Testis (tissue), 5 donors: ENCODE measurements around the gene CHMP2A. TPM values are rescaled to one million over a fixed set of nuclear protein-coding genes. Genes with fewer than 3 reads are reported as not detected.

Experiments
- DNase-seq: peaks from one replicate; pipeline ENCODE4 v3.0.0-alpha.2; 2019
- H3K27ac ChIP-seq, 2 donors: fragments of 200-600 bp; sonication (generic); one replicate each; pipeline ENCODE4 v1.5.1; 2019
- H3K27me3 ChIP-seq: fragments of 200-600 bp; sonication (generic); one replicate; pipeline ENCODE4 v1.5.1; 2019
- H3K36me3 ChIP-seq: fragments of 200-600 bp; sonication (generic); one replicate; pipeline ENCODE4 v1.5.1; 2017; ENCODE audit warnings: low read depth; ENCODE audit errors: missing control alignments
- H3K4me1 ChIP-seq: fragments of 200-600 bp; sonication (generic); one replicate; pipeline ENCODE4 v1.5.1; 2019
- H3K4me3 ChIP-seq, 2 donors: fragments of 200-600 bp; sonication (generic); one replicate each; pipeline ENCODE4 v1.5.1; 2017 to 2019
- H3K9me3 ChIP-seq: fragments of 200-600 bp; sonication (generic); one replicate; pipeline ENCODE4 v1.5.1; 2017
- CTCF ChIP-seq, 3 experiments: fragments of 450-650 bp in 2 of 3; fragments of 200-600 bp in 1 of 3; sonication (generic) in 1 of 3; IDR thresholded peaks; one replicate each; pipeline ENCODE4 v1.5.1; 2016 to 2019; ENCODE audit warnings: antibody characterized with exemption in 3 of 3, mild to moderate bottlenecking in 2 of 3, moderate library complexity in 1 of 3
- POLR2A ChIP-seq: fragments of 450-650 bp; IDR thresholded peaks from one replicate; pipeline ENCODE4 v1.6.1; 2017; ENCODE audit warnings: antibody characterized with exemption, mild to moderate bottlenecking, moderate library complexity
- WGBS, 2 donors: methylation state at CpG; one replicate each; pipeline ENCODE4 v1.1.5; 2018; 5-methylcytosine and 5-hydroxymethylcytosine counted together
- intact Hi-C: fragments of 100-400 bp; cut with DNase I; formaldehyde crosslinking; loops from one replicate; pipeline ENCODE4 v1.15.1; 2023; ENCODE audit warnings: low total_unique reads
- long read RNA-seq, 2 donors: transcript quantifications; one replicate each; lab custom pipeline, GENCODE V29; 2026
- polyA plus RNA-seq: library from polyadenylated mRNA; stranded (reverse); fragments of 350-450 nt; fragmentation: Illumina TruSeq; extraction: RNeasy Lipid Tissue Mini Kit (QIAGEN cat#74804); gene quantifications from one replicate; pipeline ENCODE4 v1.2.3, GENCODE V29; 2014; ENCODE audit warnings: low read depth, low replicate concordance; ENCODE audit not compliant: insufficient read depth
- total RNA-seq, 2 donors: library from RNA; depleted of rRNA; stranded (reverse); fragments of >200 nt; gene quantifications; one replicate each; pipeline ENCODE4 v1.2.3, GENCODE V29; 2016

The CHMP2A gene
- total RNA-seq (100 to 1,000 TPM; 115 to 126 TPM), polyA plus RNA-seq (155 TPM)
- long read RNA-seq, donor 1, transcript CHMP2A-201 (6 exons, 913 nt) = major isoform, 31 of 78 reads
- long read RNA-seq, donor 1, transcript CHMP2A-208 (6 exons, 885 nt) = minor isoform, 10 of 78 reads
- long read RNA-seq, donor 1, transcript CHMP2A-206 (5 exons, 1,178 nt) = minor isoform, 12 of 78 reads
- long read RNA-seq, donor 1, partial matches to known transcripts = 23 of 78 reads
- long read RNA-seq, donor 1, other reads (novel, unspliced or antisense) = 0 of 78 reads
- long read RNA-seq, donor 2, transcript CHMP2A-208 (6 exons, 885 nt) = minor isoform, 9 of 51 reads
- long read RNA-seq, donor 2, transcript CHMP2A-201 (6 exons, 913 nt) = major isoform, 15 of 51 reads
- long read RNA-seq, donor 2, transcript CHMP2A-206 (5 exons, 1,178 nt) = minor isoform, 10 of 51 reads
- long read RNA-seq, donor 2, partial matches to known transcripts = 12 of 51 reads
- long read RNA-seq, donor 2, other reads (novel, unspliced or antisense) = 0 of 51 reads

- Histone ChIP-seq H3K4me3 (peak within 1 kb of the TSS; percentile 68 to 79), H3K27me3 (no peaks in the 10 kb centered on the region), H3K9me3 (no peaks in the 10 kb centered on the region), H3K27ac (peak within 1 kb of the TSS; percentile 66 to 93), H3K36me3 (peaks cover 1% of the 10 kb centered on the region), H3K4me1 (peaks cover 32% of the 10 kb centered on the region)
- DNase-seq = peak; percentile 98
- WGBS, 2 donors = 0% methylated on average over 24 to 55 of the region's 69 CpGs
- intact Hi-C loops = no loop called here
- no peak for TF ChIP-seq POLR2A
- no peak for TF ChIP-seq CTCF (IDR thresholded peaks at IDR 0.05)
These were observed at the start of gene CHMP2A for GRCh38 chr19:58554494-58555368. Gene CHMP2A, minus strand, starts transcription at chr19:58555105. Its CDS starts 893 bp downstream, at chr19:58554212.

GRCh38 chr19:58586133-58586765 is 31.3 kb upstream of the CHMP2A start:
- no peak overlapping the region for H3K27ac ChIP-seq
- TF ChIP-seq CTCF (IDR thresholded peaks at IDR 0.05) (no peak), POLR2A (no peak)
- peak; percentile 12 for DNase-seq
- WGBS, 2 donors = 86% methylated on average over 4 of the region's 4 CpGs; no CpG with 5 or more reads in 1 of the 2 donors
- H3K36me3 ChIP-seq = no peaks in the 10 kb centered on the region
- peaks cover 15% of the 10 kb centered on the region for H3K4me1 ChIP-seq
- H3K4me3 ChIP-seq = no peak overlapping the region
- no peaks in the 10 kb centered on the region for H3K9me3 ChIP-seq
- intact Hi-C loops = no loop called here
- no peaks in the 10 kb centered on the region for H3K27me3 ChIP-seq

- Histone ChIP-seq H3K4me3 (no peak overlapping the region), H3K27me3 (no peaks in the 10 kb centered on the region), H3K9me3 (no peaks in the 10 kb centered on the region), H3K36me3 (no peaks in the 10 kb centered on the region), H3K27ac (no peak overlapping the region), H3K4me1 (peaks cover 15% of the 10 kb centered on the region)
- TF ChIP-seq CTCF (IDR thresholded peaks at IDR 0.05) (no peak), POLR2A (no peak)
- intact Hi-C loops = no loop called here
- no peak for DNase-seq
- 55 to 86% methylated on average over 2 to 6 of the region's 6 CpGs for WGBS, 2 donors
These were observed 30.7 kb upstream of the CHMP2A start for GRCh38 chr19:58585442-58586132.
